Measurements from ENCODE around the gene GABRG3. TPM values are rescaled to one million over a fixed set of nuclear protein-coding genes. Genes with fewer than 3 reads are reported as not detected.

The GABRG3 gene
- total RNA-seq, 4 donors from 2014 or later, result 0.67 to 3.0 TPM; not detected in 2

- no peak overlapping the region for H3K4me3 ChIP-seq (replicated peaks in 1 of 3)
- no peaks in the 10 kb centered on the region for H3K36me3 ChIP-seq
- H3K9me3 ChIP-seq, result no peaks in the 10 kb centered on the region
- no peaks in the 10 kb centered on the region for H3K4me1 ChIP-seq
- H3K27ac ChIP-seq, result no peak overlapping the region
- intact Hi-C loops (cut with DNase I), result no loop called here
- no peak for DNase-seq
- WGBS, 2 donors, result 81 to 86% methylated on average over 6 of the region's 6 CpGs
- TF ChIP-seq POLR2A (IDR thresholded peaks at IDR 0.05), result no peak
- no peak for TF ChIP-seq CTCF (IDR thresholded peaks at IDR 0.05)
- H3K27me3 ChIP-seq, result no peaks in the 10 kb centered on the region
These were observed 279.2 kb downstream of the GABRG3 start for GRCh38 chr15:27250223-27250622.

GRCh38 chr15:27254055-27254454 lies 283.1 kb downstream of the GABRG3 start:
- DNase-seq, result peak in 1 of 2 donors; percentile 14
- WGBS, 2 donors, result 53 to 54% methylated on average over 9 of the region's 9 CpGs
- no peaks in the 10 kb centered on the region for H3K36me3 ChIP-seq
- no peaks in the 10 kb centered on the region for H3K4me1 ChIP-seq
- TF ChIP-seq CTCF (IDR thresholded peaks at IDR 0.05) (no peak), POLR2A (IDR thresholded peaks at IDR 0.05) (no peak)
- H3K27me3 ChIP-seq, result no peaks in the 10 kb centered on the region
- H3K27ac ChIP-seq, result no peak overlapping the region
- no peak overlapping the region for H3K4me3 ChIP-seq (replicated peaks in 1 of 3)
- intact Hi-C loops (cut with DNase I), result no loop called here
- no peaks in the 10 kb centered on the region for H3K9me3 ChIP-seq

- 92 to 94% methylated on average over 2 to 3 of the region's 3 CpGs for WGBS, 2 donors
- Histone ChIP-seq H3K4me3 (replicated peaks in 1 of 3) (no peak overlapping the region), H3K27ac (no peak overlapping the region), H3K9me3 (no peaks in the 10 kb centered on the region), H3K36me3 (no peaks in the 10 kb centered on the region), H3K4me1 (no peaks in the 10 kb centered on the region), H3K27me3 (no peaks in the 10 kb centered on the region)
- TF ChIP-seq POLR2A (IDR thresholded peaks at IDR 0.05), result no peak
- TF ChIP-seq CTCF (IDR thresholded peaks at IDR 0.05), result no peak
- intact Hi-C loops (cut with DNase I), result no loop called here
- DNase-seq, result no peak
These were observed 283.8 kb downstream of the GABRG3 start for GRCh38 chr15:27254801-27255200.

- no peaks in the 10 kb centered on the region for H3K36me3 ChIP-seq
- WGBS, 2 donors, result 88 to 92% methylated on average over 5 of the region's 5 CpGs
- no peaks in the 10 kb centered on the region for H3K27me3 ChIP-seq
- TF ChIP-seq POLR2A (IDR thresholded peaks at IDR 0.05) (no peak), CTCF (IDR thresholded peaks at IDR 0.05) (no peak)
- no peak overlapping the region for H3K4me3 ChIP-seq (replicated peaks in 1 of 3)
- intact Hi-C loops (cut with DNase I), result no loop called here
- H3K4me1 ChIP-seq, result no peaks in the 10 kb centered on the region
- no peak for DNase-seq
- H3K9me3 ChIP-seq, result no peaks in the 10 kb centered on the region
- no peak overlapping the region for H3K27ac ChIP-seq
These were observed 285.5 kb downstream of the GABRG3 start for GRCh38 chr15:27256446-27256845.

GRCh38 chr15:27258287-27258686 lies 287.3 kb downstream of the GABRG3 start:
- no peaks in the 10 kb centered on the region for H3K27me3 ChIP-seq
- no peaks in the 10 kb centered on the region for H3K9me3 ChIP-seq
- no peaks in the 10 kb centered on the region for H3K4me1 ChIP-seq
- 59 to 63% methylated on average over 4 of the region's 4 CpGs for WGBS, 2 donors
- no peaks in the 10 kb centered on the region for H3K36me3 ChIP-seq
- H3K4me3 ChIP-seq (replicated peaks in 1 of 3), result no peak overlapping the region
- DNase-seq, result no peak
- no peak for TF ChIP-seq POLR2A (IDR thresholded peaks at IDR 0.05)
- TF ChIP-seq CTCF (IDR thresholded peaks at IDR 0.05), result no peak
- intact Hi-C loops (cut with DNase I), result no loop called here
- H3K27ac ChIP-seq, result no peak overlapping the region
